ENCODE results near the gene FIP1L1.

The FIP1L1 gene

DNA sequence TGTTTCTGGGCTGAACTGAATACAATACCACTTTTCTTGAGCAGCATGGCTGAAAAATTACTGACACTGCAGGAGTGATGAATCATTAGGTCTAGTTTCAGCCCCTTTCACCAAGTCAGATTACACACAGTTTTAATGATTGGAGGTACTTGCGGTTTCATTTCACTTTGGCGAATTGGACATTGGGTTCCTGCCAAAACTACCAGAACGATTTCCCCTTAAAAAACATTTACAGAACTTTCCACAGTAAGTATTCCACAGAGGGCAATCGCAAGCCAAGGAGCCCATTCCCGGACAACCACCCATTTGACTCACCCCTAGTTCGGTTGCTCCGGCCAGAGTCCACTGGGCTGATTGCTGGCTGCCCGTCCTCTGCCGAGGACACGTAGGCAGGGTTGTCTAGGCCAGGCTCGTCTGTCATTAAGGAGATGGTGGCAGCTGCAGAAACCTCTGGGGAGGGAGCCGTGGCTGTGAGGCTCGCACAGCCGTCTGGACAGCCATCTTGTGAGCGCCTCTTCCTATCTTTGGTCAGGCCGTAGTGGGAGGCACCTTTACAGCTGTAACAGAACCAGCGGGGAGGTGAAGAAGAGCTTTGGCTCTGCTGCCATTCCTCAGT, 130.3 kb downstream of the FIP1L1 start:
- no peak for DNase-seq

DNA sequence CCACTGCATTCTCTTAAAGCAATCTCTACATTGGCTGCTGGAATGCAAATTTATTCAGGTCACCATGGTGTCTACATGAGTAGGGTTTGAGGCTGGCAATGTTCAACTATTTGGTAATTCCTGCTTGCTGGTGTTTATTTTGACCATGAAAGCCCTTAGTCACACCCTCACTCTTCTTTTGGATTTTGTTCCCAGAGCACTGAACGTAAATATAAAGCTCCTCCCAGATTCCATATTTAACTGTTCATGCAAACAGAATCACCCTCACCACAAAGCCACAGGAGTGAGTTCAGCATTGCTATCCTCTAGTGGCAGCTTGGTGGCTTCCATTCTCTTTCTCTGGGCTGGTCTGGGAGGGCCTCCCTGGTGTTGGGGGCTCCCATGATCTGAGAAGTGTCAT, 131.0 kb downstream of the FIP1L1 start:
- no peak for DNase-seq

DNA sequence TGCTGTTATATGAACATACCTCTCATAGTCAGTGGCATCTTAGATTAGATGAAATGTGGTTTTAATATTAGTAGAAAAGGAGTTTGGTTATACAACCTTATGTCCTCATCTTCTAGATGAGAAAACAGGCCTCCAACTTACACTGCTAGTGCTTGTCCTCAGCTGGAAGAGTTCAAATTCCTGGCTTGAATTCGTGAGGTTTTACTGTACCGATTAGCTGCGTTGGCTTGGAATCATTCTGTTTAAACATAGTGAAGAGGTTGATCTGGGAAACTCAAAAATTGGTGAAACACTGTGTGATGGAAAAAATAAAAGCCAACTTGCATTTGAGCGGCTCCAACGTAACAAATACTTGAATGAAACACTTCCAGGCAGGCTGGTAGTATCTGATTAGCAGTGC, 132.9 kb downstream of the FIP1L1 start:
- no peak for DNase-seq

All from midbrain (tissue), 1 donor.